H9 (cell line): ENCODE results near the gene ATP8B4. TPM values are rescaled to one million over a fixed set of nuclear protein-coding genes. Genes with fewer than 3 reads are reported as not detected.

Source experiments
- DNase-seq: peaks from one replicate; pipeline ENCODE4 v3.0.0-alpha.2; 2017
- H2AFZ ChIP-seq: one replicate; pipeline ENCODE4 v1.6.1; 2013; ENCODE audit warnings: mild to moderate bottlenecking, low read length, control low read depth, moderate library complexity
- H2AK5ac ChIP-seq: 2 replicates; pipeline ENCODE4 v1.6.1; 2013; ENCODE audit warnings: low read length, control low read depth, mixed read lengths; ENCODE audit not compliant: insufficient read length
- H2BK120ac ChIP-seq: one replicate; pipeline ENCODE4 v1.6.1; 2013; ENCODE audit warnings: low read depth, mild to moderate bottlenecking, low read length, control low read depth, inconsistent platforms; ENCODE audit not compliant: poor library complexity, severe bottlenecking
- H2BK12ac ChIP-seq: 2 replicates; pipeline ENCODE4 v1.6.1; 2013; ENCODE audit warnings: low read length, control low read depth, mixed read lengths, low read depth; ENCODE audit not compliant: insufficient read length
- H2BK15ac ChIP-seq: 2 replicates; pipeline ENCODE4 v1.6.1; 2013; ENCODE audit warnings: low read depth, low read length, control low read depth
- H2BK20ac ChIP-seq: one replicate; pipeline ENCODE4 v1.6.1; 2013; ENCODE audit warnings: low read depth, mild to moderate bottlenecking, low read length, control low read depth, inconsistent platforms; ENCODE audit not compliant: poor library complexity, severe bottlenecking
- H2BK5ac ChIP-seq: 2 replicates; pipeline ENCODE4 v1.6.1; 2013; ENCODE audit warnings: low read length, control low read depth, mixed read lengths; ENCODE audit not compliant: insufficient read length
- H3K14ac ChIP-seq: 2 replicates; pipeline ENCODE4 v1.6.1; 2013; ENCODE audit warnings: low read length, control low read depth; ENCODE audit not compliant: insufficient read depth
- H3K18ac ChIP-seq: 2 replicates; pipeline ENCODE4 v1.6.1; 2013; ENCODE audit warnings: low read depth, mild to moderate bottlenecking, mixed read lengths, low read length, control low read depth; ENCODE audit not compliant: insufficient read length
- H3K23ac ChIP-seq: 2 replicates; pipeline ENCODE4 v1.6.1; 2013; ENCODE audit warnings: low read length, control low read depth, mixed read lengths, low read depth; ENCODE audit not compliant: insufficient read length
- H3K23me2 ChIP-seq: 2 replicates; pipeline ENCODE4 v1.6.1; 2013; ENCODE audit warnings: low read depth, mild to moderate bottlenecking, mixed read lengths, low read length, control low read depth; ENCODE audit not compliant: insufficient read length, poor library complexity, severe bottlenecking
- H3K27ac ChIP-seq: 2 replicates; pipeline ENCODE4 v1.5.1; 2013; ENCODE audit warnings: low read length, control low read depth, mixed read lengths, low read depth; ENCODE audit not compliant: insufficient read length
- H3K27me3 ChIP-seq: 2 replicates; pipeline ENCODE4 v1.6.1; 2013; ENCODE audit warnings: low read length, control low read depth, inconsistent platforms; ENCODE audit not compliant: insufficient read depth
- H3K4ac ChIP-seq: 2 replicates; pipeline ENCODE4 v1.6.1; 2013; ENCODE audit warnings: low read depth, mild to moderate bottlenecking, control low read depth, inconsistent platforms, low read length, moderate library complexity
- H3K4me1 ChIP-seq: 2 replicates; pipeline ENCODE4 v1.6.1; 2013; ENCODE audit warnings: low read length, control low read depth, inconsistent platforms; ENCODE audit not compliant: insufficient read depth
- H3K4me2 ChIP-seq: 2 replicates; pipeline ENCODE4 v1.6.1; 2013; ENCODE audit warnings: low read length, control low read depth, mixed read lengths; ENCODE audit not compliant: insufficient read length, insufficient read depth
- H3K56ac ChIP-seq: 2 replicates; pipeline ENCODE4 v1.6.1; 2013; ENCODE audit warnings: low read depth, mild to moderate bottlenecking, mixed read lengths, low read length, control low read depth; ENCODE audit not compliant: insufficient read length
- H3K79me1 ChIP-seq: 2 replicates; pipeline ENCODE4 v1.6.1; 2013; ENCODE audit warnings: low read depth, mild to moderate bottlenecking, moderate library complexity, low read length, control low read depth, inconsistent platforms; ENCODE audit not compliant: insufficient read depth, poor library complexity, severe bottlenecking
- H3K79me2 ChIP-seq: 2 replicates; pipeline ENCODE4 v1.6.1; 2013; ENCODE audit warnings: low read length, control low read depth, inconsistent platforms; ENCODE audit not compliant: insufficient read depth
- H3K9ac ChIP-seq: 2 replicates; pipeline ENCODE4 v1.6.1; 2013; ENCODE audit warnings: low read length, control low read depth, mixed read lengths; ENCODE audit not compliant: insufficient read length; ENCODE audit errors: extremely low read depth
- H3K9me3 ChIP-seq: one replicate; pipeline ENCODE4 v1.6.1; 2013; ENCODE audit warnings: low read depth, low read length, inconsistent platforms; ENCODE audit not compliant: control insufficient read depth
- H3T11ph ChIP-seq: one replicate; pipeline ENCODE4 v1.6.1; 2013; ENCODE audit warnings: mild to moderate bottlenecking, low read length, control low read depth, inconsistent platforms
- H4K20me1 ChIP-seq: one replicate; pipeline ENCODE4 v1.6.1; 2013; ENCODE audit not compliant: control insufficient read depth, insufficient read length, insufficient read depth
- H4K5ac ChIP-seq: 2 replicates; pipeline ENCODE4 v1.6.1; 2013; ENCODE audit warnings: low read depth, mild to moderate bottlenecking, mixed read lengths, low read length, control low read depth; ENCODE audit not compliant: insufficient read length
- H4K8ac ChIP-seq: replicated peaks from 2 replicates; pipeline ENCODE4 v1.6.1; 2013; ENCODE audit warnings: low read length, control low read depth, mixed read lengths, low read depth; ENCODE audit not compliant: insufficient read length
- H4K91ac ChIP-seq: 2 replicates; pipeline ENCODE4 v1.6.1; 2013; ENCODE audit warnings: low read depth, mild to moderate bottlenecking, moderate library complexity, mixed read lengths, low read length, control low read depth; ENCODE audit not compliant: insufficient read length
- H3K27ac Mint-ChIP-seq, 3 experiments: 2 replicates in 2 of 3; 3 replicates in 1 of 3; pipeline ENCODE4 v1.8.0; 2020 to 2021; ENCODE audit warnings: mixed read lengths in 3 of 3, mild to moderate bottlenecking in 1 of 3, moderate library complexity in 1 of 3
- H3K27me3 Mint-ChIP-seq: 2 replicates; pipeline ENCODE4 v1.8.0; 2021; ENCODE audit warnings: low read depth, mild to moderate bottlenecking, moderate library complexity, mixed read lengths
- H3K36me3 Mint-ChIP-seq, 3 experiments: 2 replicates in 2 of 3; 3 replicates in 1 of 3; pipeline ENCODE4 v1.8.0; 2020 to 2021; ENCODE audit warnings: low read depth in 3 of 3, mixed read lengths in 3 of 3; ENCODE audit not compliant: insufficient read depth in 1 of 3
- H3K4me1 Mint-ChIP-seq, 2 experiments: 2 replicates each; pipeline ENCODE4 v1.8.0; 2020; ENCODE audit warnings: mixed read lengths in 2 of 2
- H3K4me3 Mint-ChIP-seq, 2 experiments: 2 replicates in 1 of 2; 3 replicates in 1 of 2; pipeline ENCODE4 v1.8.0; 2020 to 2021; ENCODE audit warnings: mild to moderate bottlenecking in 2 of 2, mixed read lengths in 2 of 2, moderate library complexity in 1 of 2
- H3K9me3 Mint-ChIP-seq, 2 experiments: 2 replicates in 1 of 2; 3 replicates in 1 of 2; pipeline ENCODE4 v1.8.0; 2020; ENCODE audit warnings: mild to moderate bottlenecking in 2 of 2, mixed read lengths in 2 of 2, moderate library complexity in 1 of 2
- CTCF ChIP-seq: fragments of 200-600 bp; sonication (generic); conservative IDR thresholded peaks from 3 replicates; pipeline ENCODE4 v1.8.0; 2021; ENCODE audit warnings: antibody characterized with exemption, mild to moderate bottlenecking
- WGBS: extraction: QIAGEN DNeasy Blood & Tissue Kit; methylation state at CpG from one replicate; pipeline ENCODE4 v1.1.7; 2013; ENCODE audit warnings: missing lambda C conversion rate, low lambda C conversion rate, mixed read lengths; ENCODE audit not compliant: insufficient read length; ENCODE audit errors: extremely low coverage; 5-methylcytosine and 5-hydroxymethylcytosine counted together
- total RNA-seq: library from RNA; stranded (reverse); gene quantifications from 2 replicates; pipeline ENCODE4 v1.2.1, GENCODE V29; 2021

Gene ATP8B4
- total RNA-seq, 1 experiment from 2014 or later: 0.52 TPM

GRCh38 chr15:49898575-49899283 lies 220.3 kb downstream of the ATP8B4 start:
- Histone ChIP-seq H3K4ac (no peak overlapping the region), H3K14ac (no peak overlapping the region), H4K91ac (no peak overlapping the region), H3K23ac (no peak overlapping the region), H4K8ac (no peak overlapping the region), H3K79me1 (no peaks in the 10 kb centered on the region), H3K79me2 (no peaks in the 10 kb centered on the region), H3K4me1 (no peaks in the 10 kb centered on the region; the same call in 1 of the 2 replicates), H3K9ac (no peak overlapping the region), H3K27me3 (no peaks in the 10 kb centered on the region), H2BK12ac (no peak overlapping the region), H3K9me3 (no peaks in the 10 kb centered on the region), H2BK20ac (no peak overlapping the region), H3K56ac (no peak overlapping the region), H4K20me1 (no peaks in the 10 kb centered on the region), H4K5ac (no peak overlapping the region), H2BK15ac (no peak overlapping the region), H3K27ac (no peak overlapping the region), H3K23me2 (no peaks in the 10 kb centered on the region), H3T11ph (no peak overlapping the region), H2BK120ac (no peak overlapping the region), H2AK5ac (no peak overlapping the region), H2AFZ (no peak overlapping the region), H3K18ac (no peak overlapping the region), H3K4me2 (no peak overlapping the region), H2BK5ac (no peak overlapping the region)
- TF ChIP-seq CTCF: no peak
- no peak for DNase-seq
- Mint-ChIP-seq H3K4me3 (no peak overlapping the region), H3K27ac (peak overlapping the region in 1 of 3 experiments; percentile 0; a peak in 1 of 7 replicates), H3K36me3 (no peaks in the 10 kb centered on the region), H3K4me1 (peaks cover 43 to 45% of the 10 kb centered on the region in 2 experiments), H3K27me3 (no peaks in the 10 kb centered on the region), H3K9me3 (no peaks in the 10 kb centered on the region)
- no CpG with 5 or more reads among the region's 2 CpGs for WGBS
